ENCODE data around the gene CDC42EP1. TPM values are rescaled to one million over a fixed set of nuclear protein-coding genes. Genes with fewer than 3 reads are reported as not detected.
"Not testable (repeated sequence)": the region's sequence is repeated elsewhere in the genome, so short reads cannot be mapped to it uniquely, and the experiment has no call there.

Gene CDC42EP1
- total and polyA plus RNA-seq, 4 donors: 4.8 to 41.3 (median 31.4) TPM

DNA sequence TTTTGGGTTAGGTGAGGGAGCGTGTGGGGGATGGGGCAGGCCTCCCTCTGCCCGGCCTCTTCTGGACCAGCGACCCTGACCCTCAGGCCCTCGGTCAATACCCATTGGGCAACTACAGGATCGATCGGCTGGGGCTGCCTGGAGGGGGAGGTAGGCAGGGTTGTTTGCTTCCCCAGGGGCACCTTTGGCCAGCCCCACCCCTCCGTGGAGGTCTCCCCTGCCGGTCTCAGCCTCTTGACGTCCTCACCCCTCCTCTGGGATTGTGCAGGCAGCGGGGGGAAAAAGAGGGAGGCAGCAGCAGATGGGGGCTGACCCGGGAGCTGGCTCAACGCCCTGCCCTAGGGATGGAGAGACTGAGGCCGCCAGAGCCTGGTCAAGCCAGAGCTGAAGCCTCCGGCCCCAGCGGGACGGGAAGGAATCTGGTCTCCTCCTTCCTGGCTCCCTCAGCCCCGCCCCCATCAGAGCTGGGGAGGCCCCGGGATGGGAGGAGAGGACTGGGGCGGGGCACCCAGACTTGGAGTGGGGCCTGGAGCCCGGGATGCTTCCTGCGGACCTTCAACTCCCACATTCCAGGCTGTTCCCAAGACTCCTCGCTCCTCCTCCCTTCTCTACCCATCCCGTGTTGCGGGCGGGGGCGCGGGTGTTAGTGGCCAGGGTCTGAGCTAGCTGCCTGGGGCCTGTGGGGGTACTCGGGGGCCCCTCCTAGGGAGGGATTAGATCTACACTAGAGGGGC, 14.4 kb upstream of the CDC42EP1 start:
- Histone ChIP-seq H3K36me3 (ENCODE audit: control insufficient read depth, insufficient read depth, low read length) (no peaks in the 10 kb centered on the region), H3K27me3 (ENCODE audit: control insufficient read depth, insufficient read depth, low read length) (peaks cover 3% of the 10 kb centered on the region), H3K4me3 (ENCODE audit: low read depth, low read length) (peak overlapping the region; percentile 24), H3K27ac (ENCODE audit: low read depth, low read length) (peak overlapping the region; percentile 97), H3K9me3 (ENCODE audit: control insufficient read depth, insufficient read depth, low read length) (no peaks in the 10 kb centered on the region), H3K4me1 (ENCODE audit: control insufficient read depth, insufficient read depth, low read length) (peaks cover 72% of the 10 kb centered on the region)
- WGBS (ENCODE audit: insufficient coverage): 10% methylated on average over 16 of the region's 28 CpGs
- DNase-seq (ENCODE audit: low read depth in 4 of 6, low spot score in 6 of 6): peak in 2 of 6 donors; percentile 63 to 94

- Histone ChIP-seq H3K4me1 (ENCODE audit: control insufficient read depth, insufficient read depth, low read length) (peaks cover 71% of the 10 kb centered on the region), H3K4me3 (ENCODE audit: low read depth, low read length) (no peak overlapping the region)
Observed at GRCh38 chr22:37546437-37547250, 13.6 kb upstream of the CDC42EP1 start.

DNA sequence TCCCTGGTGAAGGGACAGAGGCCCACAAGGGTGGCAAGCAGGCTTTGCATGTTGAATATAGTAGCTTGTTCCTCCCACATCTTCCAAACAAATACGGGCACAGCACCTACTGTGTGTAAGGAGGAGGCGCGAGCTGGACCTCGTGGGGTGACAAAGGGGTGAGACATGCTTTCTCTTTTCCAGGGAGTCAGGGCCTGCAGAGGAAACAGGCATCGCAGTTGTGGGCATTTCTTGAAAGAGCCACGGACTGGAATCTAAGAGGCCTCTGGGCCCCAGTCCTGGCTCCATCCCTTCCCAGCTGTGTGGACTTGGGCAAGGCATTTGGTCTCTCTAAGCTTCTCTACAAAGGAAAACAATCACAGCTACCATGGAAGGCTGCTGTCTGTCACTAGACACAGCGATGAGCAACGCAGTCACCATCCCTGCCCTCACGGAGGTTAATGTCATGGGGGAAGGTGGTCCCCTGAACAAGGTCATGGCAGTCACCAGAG, 13.0 kb upstream of the CDC42EP1 start:
- H3K9me3 ChIP-seq (ENCODE audit: control insufficient read depth, insufficient read depth, low read length): no peaks in the 10 kb centered on the region
- peaks cover 3% of the 10 kb centered on the region for H3K27me3 ChIP-seq (ENCODE audit: control insufficient read depth, insufficient read depth, low read length)
- H3K27ac ChIP-seq (ENCODE audit: low read depth, low read length): peak overlapping the region; percentile 97
- 53% methylated on average over 5 of the region's 9 CpGs for WGBS (ENCODE audit: insufficient coverage)
- no peak overlapping the region for H3K4me3 ChIP-seq (ENCODE audit: low read depth, low read length)
- H3K4me1 ChIP-seq (ENCODE audit: control insufficient read depth, insufficient read depth, low read length): peaks cover 72% of the 10 kb centered on the region
- H3K36me3 ChIP-seq (ENCODE audit: control insufficient read depth, insufficient read depth, low read length): no peaks in the 10 kb centered on the region
- peak in 1 of 6 donors; percentile 59 for DNase-seq (ENCODE audit: low read depth in 4 of 6, low spot score in 6 of 6)

More at GRCh38 chr22:37546437-37547250, 13.6 kb upstream of the CDC42EP1 start:
- 28% methylated on average over 15 of the region's 21 CpGs for WGBS (ENCODE audit: insufficient coverage)
- H3K9me3 ChIP-seq (ENCODE audit: control insufficient read depth, insufficient read depth, low read length): no peaks in the 10 kb centered on the region
- H3K27me3 ChIP-seq (ENCODE audit: control insufficient read depth, insufficient read depth, low read length): peaks cover 3% of the 10 kb centered on the region
- H3K36me3 ChIP-seq (ENCODE audit: control insufficient read depth, insufficient read depth, low read length): no peaks in the 10 kb centered on the region
- peak in 1 of 6 donors; percentile 83 for DNase-seq (ENCODE audit: low read depth in 4 of 6, low spot score in 6 of 6)
- peak overlapping the region; percentile 97 for H3K27ac ChIP-seq (ENCODE audit: low read depth, low read length)

GRCh38 chr22:37549704-37550059, 10.6 kb upstream of the CDC42EP1 start:
- no peak overlapping the region for H3K4me3 ChIP-seq (ENCODE audit: low read depth, low read length)
- peaks cover 3% of the 10 kb centered on the region for H3K27me3 ChIP-seq (ENCODE audit: control insufficient read depth, insufficient read depth, low read length)
- WGBS (ENCODE audit: insufficient coverage): 9% methylated on average over 3 of the region's 5 CpGs
- peak overlapping the region; percentile 80 for H3K27ac ChIP-seq (ENCODE audit: low read depth, low read length)
- no peaks in the 10 kb centered on the region for H3K9me3 ChIP-seq (ENCODE audit: control insufficient read depth, insufficient read depth, low read length)
- no peaks in the 10 kb centered on the region for H3K36me3 ChIP-seq (ENCODE audit: control insufficient read depth, insufficient read depth, low read length)
- H3K4me1 ChIP-seq (ENCODE audit: control insufficient read depth, insufficient read depth, low read length): peaks cover 81% of the 10 kb centered on the region
- peak in 4 of 6 donors; percentile 57 to 94 (median 80) for DNase-seq (ENCODE audit: low read depth in 4 of 6, low spot score in 6 of 6)

DNA sequence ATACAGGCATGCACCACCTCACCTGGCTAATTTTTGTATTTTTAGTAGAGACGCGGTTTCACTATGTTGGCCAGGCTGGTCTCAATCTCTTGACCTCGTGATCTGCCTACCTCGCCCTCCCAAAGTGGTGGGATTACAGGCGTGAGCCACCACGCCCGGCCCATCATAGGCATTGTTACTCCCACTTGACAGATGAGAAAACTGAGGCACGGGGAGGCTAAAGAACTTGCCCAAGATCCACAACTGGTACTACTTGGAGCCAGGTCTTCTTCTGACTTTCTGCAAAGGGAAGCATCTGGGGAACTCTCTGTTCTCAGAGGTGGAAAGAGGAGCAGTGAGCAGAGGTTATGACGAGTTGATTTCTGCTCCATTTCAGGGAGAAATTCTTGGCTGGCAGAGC, 9.4 kb upstream of the CDC42EP1 start:
- WGBS (ENCODE audit: insufficient coverage): 92% methylated on average over 9 of the region's 9 CpGs
- DNase-seq (ENCODE audit: low read depth in 4 of 6, low spot score in 6 of 6); H3K27me3 ChIP-seq (ENCODE audit: control insufficient read depth, insufficient read depth, low read length); H3K36me3 ChIP-seq (ENCODE audit: control insufficient read depth, insufficient read depth, low read length); H3K9me3 ChIP-seq (ENCODE audit: control insufficient read depth, insufficient read depth, low read length); H3K4me3 ChIP-seq (ENCODE audit: low read depth, low read length): not testable (repeated sequence)
- H3K4me1 ChIP-seq (ENCODE audit: control insufficient read depth, insufficient read depth, low read length): peaks cover 69% of the 10 kb centered on the region
- H3K27ac ChIP-seq (ENCODE audit: low read depth, low read length): peak overlapping the region; percentile 83

GRCh38 chr22:37551981-37552380, 8.3 kb upstream of the CDC42EP1 start:
- H3K36me3 ChIP-seq (ENCODE audit: control insufficient read depth, insufficient read depth, low read length): no peaks in the 10 kb centered on the region
- H3K4me1 ChIP-seq (ENCODE audit: control insufficient read depth, insufficient read depth, low read length): peaks cover 64% of the 10 kb centered on the region
- no peaks in the 10 kb centered on the region for H3K27me3 ChIP-seq (ENCODE audit: control insufficient read depth, insufficient read depth, low read length)
- DNase-seq (ENCODE audit: low read depth in 4 of 6, low spot score in 6 of 6): no peak
- 46% methylated on average over 6 of the region's 6 CpGs for WGBS (ENCODE audit: insufficient coverage)
- no peaks in the 10 kb centered on the region for H3K9me3 ChIP-seq (ENCODE audit: control insufficient read depth, insufficient read depth, low read length)
- H3K27ac ChIP-seq (ENCODE audit: low read depth, low read length): peak overlapping the region; percentile 83
- H3K4me3 ChIP-seq (ENCODE audit: low read depth, low read length): no peak overlapping the region

- 37% methylated on average over 16 of the region's 16 CpGs for WGBS (ENCODE audit: insufficient coverage)
- Histone ChIP-seq H3K27ac (ENCODE audit: low read depth, low read length) (peak overlapping the region; percentile 83), H3K36me3 (ENCODE audit: control insufficient read depth, insufficient read depth, low read length) (no peaks in the 10 kb centered on the region), H3K4me3 (ENCODE audit: low read depth, low read length) (no peak overlapping the region), H3K9me3 (ENCODE audit: control insufficient read depth, insufficient read depth, low read length) (no peaks in the 10 kb centered on the region), H3K27me3 (ENCODE audit: control insufficient read depth, insufficient read depth, low read length) (no peaks in the 10 kb centered on the region), H3K4me1 (ENCODE audit: control insufficient read depth, insufficient read depth, low read length) (peaks cover 61% of the 10 kb centered on the region)
- peak in 2 of 6 donors; percentile 53 to 76 for DNase-seq (ENCODE audit: low read depth in 4 of 6, low spot score in 6 of 6)
Observed at GRCh38 chr22:37552524-37553163, 7.6 kb upstream of the CDC42EP1 start.

DNA sequence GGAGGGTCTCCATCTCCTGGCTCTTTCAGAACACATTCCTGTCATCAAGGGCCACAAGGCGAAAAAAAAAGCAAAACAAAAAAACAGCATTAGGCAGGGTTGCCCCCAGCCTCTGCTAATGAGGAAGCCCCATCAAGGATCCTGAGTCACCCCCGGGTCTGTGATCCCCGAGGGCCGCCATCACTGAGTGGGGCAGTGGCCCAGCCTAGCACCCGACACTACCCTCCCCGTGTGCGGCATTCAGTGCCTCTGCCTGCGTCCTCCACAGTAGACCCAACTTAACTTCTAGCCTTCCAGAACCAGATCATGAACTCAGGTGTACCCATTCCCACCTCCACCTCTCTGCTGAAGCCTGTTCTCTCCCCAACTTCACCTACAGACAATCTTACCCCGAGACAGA, 6.6 kb upstream of the CDC42EP1 start:
- WGBS (ENCODE audit: insufficient coverage): 88% methylated on average over 9 of the region's 9 CpGs
- Histone ChIP-seq H3K9me3 (ENCODE audit: control insufficient read depth, insufficient read depth, low read length) (no peaks in the 10 kb centered on the region), H3K36me3 (ENCODE audit: control insufficient read depth, insufficient read depth, low read length) (no peaks in the 10 kb centered on the region), H3K4me1 (ENCODE audit: control insufficient read depth, insufficient read depth, low read length) (peaks cover 52% of the 10 kb centered on the region), H3K27ac (ENCODE audit: low read depth, low read length) (no peak overlapping the region), H3K4me3 (ENCODE audit: low read depth, low read length) (no peak overlapping the region), H3K27me3 (ENCODE audit: control insufficient read depth, insufficient read depth, low read length) (no peaks in the 10 kb centered on the region)
- no peak for DNase-seq (ENCODE audit: low read depth in 4 of 6, low spot score in 6 of 6)

- Histone ChIP-seq H3K36me3 (ENCODE audit: control insufficient read depth, insufficient read depth, low read length) (no peaks in the 10 kb centered on the region), H3K4me1 (ENCODE audit: control insufficient read depth, insufficient read depth, low read length) (peaks cover 48% of the 10 kb centered on the region), H3K4me3 (ENCODE audit: low read depth, low read length) (no peak overlapping the region), H3K27me3 (ENCODE audit: control insufficient read depth, insufficient read depth, low read length) (peaks cover 3% of the 10 kb centered on the region), H3K9me3 (ENCODE audit: control insufficient read depth, insufficient read depth, low read length) (no peaks in the 10 kb centered on the region), H3K27ac (ENCODE audit: low read depth, low read length) (no peak overlapping the region)
- DNase-seq (ENCODE audit: low read depth in 4 of 6, low spot score in 6 of 6): no peak
Observed at GRCh38 chr22:37555029-37555428, 5.3 kb upstream of the CDC42EP1 start.

Measured in spinal cord (tissue), 10 donors.